Stimulated activated CD4-positive, alpha-beta T cell treated with anti-CD3 and anti-CD28 coated beads, Interleukin-15, amount 100 ng/mL, for 48 hours (primary cell): ENCODE results near the gene ARRB1.
A peak's percentile ranks its signal among the peaks of the same experiment; 100 is the strongest.

Experiments
- DNase-seq, 2 donors: peaks; one replicate each; pipeline ENCODE4 v3.0.0-alpha.2; 2020; ENCODE audit warnings: low read depth in 2 of 2

Gene ARRB1

GRCh38 chr11:75260396-75261170 is 90.9 kb downstream of the ARRB1 start:
- DNase-seq, result no peak

- no peak for DNase-seq
Measured at GRCh38 chr11:75254326-75254725, 97.1 kb downstream of the ARRB1 start.

GRCh38 chr11:75249704-75250103 is 101.8 kb downstream of the ARRB1 start:
- no peak for DNase-seq

- no peak for DNase-seq
Measured at GRCh38 chr11:75248924-75249256, 102.6 kb downstream of the ARRB1 start.

- DNase-seq, result no peak
Measured at GRCh38 chr11:75246671-75247350, 104.7 kb downstream of the ARRB1 start.

- DNase-seq, result no peak
Measured at GRCh38 chr11:75246006-75246670, 105.3 kb downstream of the ARRB1 start.

- no peak for DNase-seq
Measured at GRCh38 chr11:75245356-75246005, 106.0 kb downstream of the ARRB1 start.

GRCh38 chr11:75244052-75244814 is 107.2 kb downstream of the ARRB1 start:
- no peak for DNase-seq

GRCh38 chr11:75242722-75243600 is 108.5 kb downstream of the ARRB1 start:
- no peak for DNase-seq

DNA sequence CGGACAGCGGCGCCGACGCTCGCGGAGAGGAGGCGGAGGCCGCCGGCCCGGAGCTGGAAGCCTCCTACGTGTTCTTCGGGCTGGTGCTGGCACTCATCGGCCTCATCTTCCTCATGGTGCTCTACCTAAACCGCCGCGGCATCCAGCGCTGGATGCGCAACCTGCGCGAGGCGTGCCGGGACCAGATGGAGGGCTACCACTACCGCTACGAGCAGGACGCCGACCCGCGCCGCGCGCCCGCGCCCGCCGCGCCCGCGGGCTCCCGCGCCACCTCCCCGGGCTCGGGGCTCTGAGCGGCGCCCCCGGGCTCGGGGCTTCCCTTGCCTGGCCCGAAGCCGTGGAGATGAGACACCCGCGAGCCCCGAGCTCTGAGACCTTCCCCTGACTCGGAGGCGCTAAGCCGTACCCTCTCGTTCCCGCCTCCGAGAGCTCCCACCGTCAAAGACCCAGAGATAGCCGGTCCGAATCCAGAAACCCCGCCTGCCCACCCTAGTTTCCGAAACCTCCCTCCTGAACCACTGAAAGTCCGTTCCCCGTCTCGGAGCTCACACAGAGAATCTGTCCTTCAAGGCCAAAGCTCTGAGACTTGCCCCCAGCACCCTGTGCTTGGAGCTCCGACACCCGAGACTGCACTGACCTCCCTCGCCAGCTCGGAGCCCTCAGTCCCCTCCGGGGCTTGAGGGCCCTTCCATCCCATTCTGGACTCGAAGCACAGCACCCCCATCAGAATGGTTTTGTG is 109.4 kb downstream of the ARRB1 start:
- peak in 1 of 2 donors; percentile 22 for DNase-seq

DNA sequence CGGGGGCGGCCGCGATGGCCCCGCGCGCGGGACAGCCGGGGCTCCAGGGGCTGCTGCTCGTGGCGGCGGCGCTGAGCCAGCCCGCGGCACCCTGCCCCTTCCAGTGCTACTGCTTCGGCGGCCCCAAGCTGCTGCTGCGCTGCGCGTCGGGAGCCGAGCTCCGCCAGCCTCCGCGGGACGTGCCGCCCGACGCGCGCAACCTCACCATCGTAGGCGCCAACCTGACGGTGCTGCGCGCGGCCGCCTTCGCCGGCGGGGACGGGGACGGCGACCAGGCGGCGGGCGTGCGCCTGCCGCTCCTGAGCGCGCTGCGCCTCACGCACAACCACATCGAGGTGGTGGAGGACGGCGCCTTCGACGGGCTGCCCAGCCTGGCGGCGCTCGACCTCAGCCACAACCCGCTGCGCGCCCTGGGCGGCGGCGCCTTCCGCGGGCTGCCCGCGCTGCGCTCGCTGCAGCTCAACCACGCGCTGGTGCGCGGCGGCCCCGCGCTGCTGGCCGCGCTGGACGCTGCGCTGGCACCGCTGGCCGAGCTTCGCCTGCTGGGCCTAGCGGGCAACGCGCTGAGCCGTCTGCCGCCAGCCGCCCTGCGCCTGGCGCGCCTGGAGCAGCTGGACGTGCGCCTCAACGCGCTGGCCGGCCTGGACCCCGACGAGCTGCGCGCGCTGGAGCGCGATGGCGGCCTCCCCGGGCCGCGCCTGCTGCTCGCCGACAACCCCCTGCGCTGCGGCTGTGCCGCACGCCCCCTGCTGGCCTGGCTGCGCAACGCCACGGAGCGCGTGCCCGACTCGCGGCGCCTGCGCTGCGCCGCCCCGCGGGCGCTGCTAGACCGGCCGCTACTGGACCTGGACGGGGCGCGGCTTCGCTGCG is 110.2 kb downstream of the ARRB1 start:
- peak; percentile 60 to 84 for DNase-seq

DNA sequence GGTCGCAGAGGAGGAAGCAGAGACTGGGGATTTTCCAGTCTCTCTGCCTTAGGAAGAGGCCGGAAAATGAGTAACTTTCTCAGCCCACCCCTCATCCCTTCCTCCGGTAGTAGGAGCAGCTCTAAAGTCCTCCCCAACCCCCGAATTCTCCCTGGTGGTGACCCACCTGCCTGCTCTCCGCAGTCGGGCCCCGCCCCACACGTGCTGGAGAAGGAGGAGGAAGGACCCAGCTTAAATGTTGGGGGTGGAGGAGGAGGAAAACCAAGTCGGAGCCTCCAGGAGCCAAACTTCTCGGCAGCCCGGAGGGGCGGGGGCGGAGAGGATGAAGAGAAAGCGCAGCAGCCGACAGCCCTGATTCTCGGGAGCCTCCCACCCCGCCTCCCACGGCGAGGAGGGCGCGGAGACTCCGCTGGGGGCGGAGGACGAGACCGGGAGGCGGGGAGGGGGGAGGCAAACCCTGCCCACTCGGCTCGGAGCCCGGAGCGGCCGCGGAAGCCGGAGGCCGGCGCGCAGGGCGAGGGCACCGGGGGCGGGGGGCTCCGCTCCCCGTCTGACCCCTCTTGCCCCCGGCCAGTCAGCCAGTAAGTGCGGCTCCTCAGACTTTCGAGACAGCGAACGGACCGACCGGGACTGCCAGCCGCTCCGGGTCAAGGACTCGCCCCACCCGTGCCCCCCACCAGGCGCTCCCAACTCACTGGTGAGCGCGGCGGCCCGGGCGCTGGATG is 111.0 kb downstream of the ARRB1 start, which contains the start of gene TPBGL:
Gene TPBGL (plus strand): TSS at position 464 of the 725 bp plus-strand sequence. CDS start 276 bp downstream, outside the sequence.
- no peak for DNase-seq

GRCh38 chr11:75239531-75240290 is 111.8 kb downstream of the ARRB1 start:
- DNase-seq, result no peak

GRCh38 chr11:75238595-75239440 is 112.6 kb downstream of the ARRB1 start:
- no peak for DNase-seq

DNA sequence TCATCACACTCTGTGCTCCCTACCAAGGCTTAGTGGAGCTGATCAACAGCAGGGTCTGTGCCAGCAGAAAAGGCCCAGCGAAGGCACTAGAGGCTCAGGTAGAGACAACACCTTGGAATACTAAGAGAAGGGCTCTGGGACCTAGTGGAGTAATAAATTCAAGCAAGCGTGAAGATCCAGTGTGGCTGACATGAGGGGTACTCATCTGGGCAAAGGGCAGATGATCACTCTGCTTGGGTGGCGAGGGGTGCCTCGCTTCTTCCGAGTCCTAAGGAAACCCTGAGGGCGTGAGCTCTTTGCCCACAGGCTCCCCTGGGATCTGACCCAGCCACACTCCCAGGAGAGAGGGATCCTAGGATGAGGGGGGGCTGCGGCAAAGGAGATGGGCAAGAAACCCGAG is 114.4 kb downstream of the ARRB1 start:
- DNase-seq, result no peak

- no peak for DNase-seq
Measured at GRCh38 chr11:75236062-75236461, 115.4 kb downstream of the ARRB1 start.
